Progenitor cell of endocrine pancreas (in vitro differentiated cells): ENCODE data around the gene ADIPOQ. TPM values are rescaled to one million over a fixed set of nuclear protein-coding genes. Genes with fewer than 3 reads are reported as not detected.

Experiments used
- DNase-seq: peaks from one replicate; pipeline ENCODE4 v3.0.0; 2021; ENCODE audit warnings: low spot score; ENCODE audit not compliant: unreplicated experiment
- H3K27ac Mint-ChIP-seq: 2 replicates; pipeline ENCODE4 v1.8.0; 2021; ENCODE audit warnings: mild to moderate bottlenecking, moderate library complexity, mixed read lengths
- H3K27me3 Mint-ChIP-seq: 2 replicates; pipeline ENCODE4 v1.8.0; 2021; ENCODE audit warnings: mixed read lengths
- H3K36me3 Mint-ChIP-seq: 2 replicates; pipeline ENCODE4 v1.8.0; 2022; ENCODE audit warnings: mixed read lengths; ENCODE audit not compliant: insufficient read depth
- H3K4me1 Mint-ChIP-seq: 2 replicates; pipeline ENCODE4 v1.8.0; 2021; ENCODE audit warnings: low read depth, mixed read lengths
- H3K4me3 Mint-ChIP-seq: 2 replicates; pipeline ENCODE4 v1.8.0; 2021; ENCODE audit warnings: low read depth, mild to moderate bottlenecking, moderate library complexity, mixed read lengths
- H3K9me3 Mint-ChIP-seq: 2 replicates; pipeline ENCODE4 v1.8.0; 2021; ENCODE audit warnings: low read depth, mixed read lengths
- total RNA-seq: library from RNA; stranded (reverse); gene quantifications from 2 replicates; pipeline ENCODE4 v1.2.1, GENCODE V29; 2021
- TF ChIP-seq, protein P1 (sequence below): fragments of 200-600 bp; sonication (generic); IDR thresholded peaks from one replicate; pipeline ENCODE4 v1.5.0; 2021; ENCODE audit warnings: antibody characterized with exemption, mild to moderate bottlenecking; ENCODE audit not compliant: unreplicated experiment

Gene ADIPOQ
- total RNA-seq, 1 donor from 2014 or later = not detected

DNA sequence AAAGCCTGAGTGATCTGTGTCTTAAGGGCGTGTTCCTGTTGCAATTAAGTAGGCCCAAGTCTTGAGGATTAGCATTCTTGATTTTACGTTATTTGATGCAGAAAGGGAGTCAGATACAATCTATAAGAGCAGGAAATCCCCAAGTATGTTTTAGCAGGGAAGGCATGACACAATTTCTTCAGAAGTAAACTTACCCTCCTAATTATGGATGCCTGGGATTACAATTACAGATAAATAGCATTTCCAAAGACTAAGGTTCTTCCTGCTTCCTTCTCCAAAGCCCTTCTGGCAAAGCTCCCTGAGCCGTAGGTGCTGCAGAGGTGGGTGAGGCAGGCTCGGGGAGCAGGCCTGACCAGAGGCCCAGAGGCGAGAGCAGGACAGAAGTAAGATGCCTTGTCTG, 52.9 kb downstream of the ADIPOQ start:
- TF ChIP-seq, protein P1, sequence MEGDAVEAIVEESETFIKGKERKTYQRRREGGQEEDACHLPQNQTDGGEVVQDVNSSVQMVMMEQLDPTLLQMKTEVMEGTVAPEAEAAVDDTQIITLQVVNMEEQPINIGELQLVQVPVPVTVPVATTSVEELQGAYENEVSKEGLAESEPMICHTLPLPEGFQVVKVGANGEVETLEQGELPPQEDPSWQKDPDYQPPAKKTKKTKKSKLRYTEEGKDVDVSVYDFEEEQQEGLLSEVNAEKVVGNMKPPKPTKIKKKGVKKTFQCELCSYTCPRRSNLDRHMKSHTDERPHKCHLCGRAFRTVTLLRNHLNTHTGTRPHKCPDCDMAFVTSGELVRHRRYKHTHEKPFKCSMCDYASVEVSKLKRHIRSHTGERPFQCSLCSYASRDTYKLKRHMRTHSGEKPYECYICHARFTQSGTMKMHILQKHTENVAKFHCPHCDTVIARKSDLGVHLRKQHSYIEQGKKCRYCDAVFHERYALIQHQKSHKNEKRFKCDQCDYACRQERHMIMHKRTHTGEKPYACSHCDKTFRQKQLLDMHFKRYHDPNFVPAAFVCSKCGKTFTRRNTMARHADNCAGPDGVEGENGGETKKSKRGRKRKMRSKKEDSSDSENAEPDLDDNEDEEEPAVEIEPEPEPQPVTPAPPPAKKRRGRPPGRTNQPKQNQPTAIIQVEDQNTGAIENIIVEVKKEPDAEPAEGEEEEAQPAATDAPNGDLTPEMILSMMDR = no peak
- H3K4me1 Mint-ChIP-seq = peaks cover 26% of the 10 kb centered on the region
- no peak overlapping the region for H3K27ac Mint-ChIP-seq
- H3K36me3 Mint-ChIP-seq = peaks cover 1% of the 10 kb centered on the region
- no peaks in the 10 kb centered on the region for H3K9me3 Mint-ChIP-seq
- H3K4me3 Mint-ChIP-seq = no peak overlapping the region
- H3K27me3 Mint-ChIP-seq = no peaks in the 10 kb centered on the region
- no peak for DNase-seq

DNA sequence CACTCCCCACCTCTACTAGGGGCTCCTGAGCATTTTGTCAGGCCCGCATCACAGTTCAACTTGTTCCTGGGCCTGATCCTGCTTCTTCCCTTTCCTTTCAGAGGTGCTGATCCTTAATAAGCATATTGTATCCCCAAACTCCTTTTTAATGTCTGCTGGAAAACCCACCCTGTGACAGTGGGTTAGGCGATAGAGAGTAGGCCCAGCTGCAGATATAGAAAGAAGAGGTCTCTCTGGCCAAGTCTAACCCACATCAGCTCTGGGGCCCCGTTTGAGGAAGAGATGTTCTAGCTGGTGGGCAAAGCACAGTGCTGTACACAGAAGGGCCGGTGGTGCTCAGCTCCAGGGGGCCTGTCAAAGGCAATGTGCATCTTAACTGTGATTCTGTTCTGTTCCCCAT, 53.5 kb downstream of the ADIPOQ start:
- no peaks in the 10 kb centered on the region for H3K27me3 Mint-ChIP-seq
- H3K9me3 Mint-ChIP-seq = no peaks in the 10 kb centered on the region
- no peak for DNase-seq
- no peak overlapping the region for H3K4me3 Mint-ChIP-seq
- H3K27ac Mint-ChIP-seq = no peak overlapping the region
- H3K4me1 Mint-ChIP-seq = peaks cover 26% of the 10 kb centered on the region
- H3K36me3 Mint-ChIP-seq = peaks cover 1% of the 10 kb centered on the region
- TF ChIP-seq, protein P1 = no peak

DNA sequence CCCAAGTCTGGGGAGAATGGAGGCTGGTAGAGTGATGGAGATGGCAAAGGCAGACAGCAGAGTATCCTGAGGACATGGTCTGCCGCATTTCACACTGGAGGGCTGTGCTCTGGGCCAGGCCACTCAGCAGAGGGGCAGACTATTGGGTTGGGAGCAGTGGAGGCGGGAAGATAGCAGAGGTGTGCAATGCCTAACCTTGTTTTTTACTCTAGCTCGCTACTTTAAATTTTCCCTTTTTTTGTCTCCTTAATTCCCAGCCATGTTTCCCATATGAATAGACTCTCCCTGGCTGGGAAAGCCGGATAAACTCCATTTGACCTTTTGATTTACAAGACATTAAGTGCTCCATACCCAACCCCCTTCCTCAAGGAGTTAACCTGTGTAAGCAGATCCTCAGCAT, 54.4 kb downstream of the ADIPOQ start:
- H3K27ac Mint-ChIP-seq = peak overlapping the region; percentile 67
- TF ChIP-seq, protein P1 = no peak
- no peaks in the 10 kb centered on the region for H3K27me3 Mint-ChIP-seq
- peaks cover 1% of the 10 kb centered on the region for H3K36me3 Mint-ChIP-seq
- H3K9me3 Mint-ChIP-seq = no peaks in the 10 kb centered on the region
- H3K4me1 Mint-ChIP-seq = peaks cover 26% of the 10 kb centered on the region
- no peak overlapping the region for H3K4me3 Mint-ChIP-seq
- no peak for DNase-seq

DNA sequence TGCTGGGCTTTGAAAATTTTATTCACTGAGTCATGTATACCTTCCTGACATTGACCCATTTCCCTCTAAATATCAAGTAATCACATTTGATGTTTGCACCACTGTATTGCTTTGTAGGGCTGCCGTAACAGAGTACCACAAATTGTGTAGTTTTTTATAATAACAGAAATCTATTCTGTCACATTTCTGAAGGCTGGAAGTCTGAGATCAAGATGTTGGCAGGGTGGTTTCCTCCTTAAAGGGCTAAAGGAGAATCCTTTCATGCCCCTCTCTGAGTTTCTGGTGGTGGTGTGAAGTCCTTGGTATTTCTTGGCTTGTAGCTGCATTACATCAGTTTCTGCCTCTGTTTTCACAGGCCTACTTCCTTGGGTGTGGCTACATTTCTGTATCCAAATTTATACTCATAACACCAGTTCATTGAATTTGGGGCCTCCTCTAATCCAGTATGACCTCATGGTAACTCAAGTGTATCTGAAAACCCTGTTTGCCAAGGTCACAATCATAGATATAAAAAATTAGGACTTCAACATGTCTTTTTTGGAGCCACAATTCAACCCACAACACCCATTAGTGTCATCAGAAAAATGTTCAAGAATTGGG, 58.7 kb downstream of the ADIPOQ start:
- H3K27me3 Mint-ChIP-seq = no peaks in the 10 kb centered on the region
- DNase-seq = no peak
- H3K27ac Mint-ChIP-seq = no peak overlapping the region
- TF ChIP-seq, protein P1 = no peak
- peaks cover 17% of the 10 kb centered on the region for H3K4me1 Mint-ChIP-seq
- peaks cover 20% of the 10 kb centered on the region for H3K9me3 Mint-ChIP-seq
- H3K4me3 Mint-ChIP-seq = no peak overlapping the region
- H3K36me3 Mint-ChIP-seq = peaks cover 3% of the 10 kb centered on the region

DNA sequence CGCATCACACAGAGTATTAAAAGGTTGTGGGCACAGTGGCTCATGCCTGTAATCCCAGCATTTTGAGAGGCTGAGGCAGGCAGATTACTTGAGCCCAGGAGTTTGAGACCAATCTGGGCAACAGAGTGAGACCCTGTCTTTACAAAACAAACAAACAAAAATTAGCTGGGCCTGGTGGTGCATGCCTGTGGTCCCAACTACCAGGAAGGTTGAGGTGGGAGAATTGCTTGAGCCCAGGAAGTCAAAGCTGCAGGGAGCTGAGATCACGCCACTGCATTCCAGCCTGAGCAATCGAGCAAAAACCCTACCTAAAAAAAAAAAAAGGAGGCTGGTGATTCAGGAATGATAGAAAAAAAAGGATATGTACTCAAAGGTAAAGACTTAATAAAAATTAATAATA, 59.6 kb downstream of the ADIPOQ start:
- Mint-ChIP-seq H3K27me3 (no peaks in the 10 kb centered on the region), H3K4me3 (no peak overlapping the region), H3K36me3 (peaks cover 1% of the 10 kb centered on the region), H3K4me1 (peaks cover 9% of the 10 kb centered on the region), H3K9me3 (peaks cover 28% of the 10 kb centered on the region), H3K27ac (no peak overlapping the region)
- DNase-seq = no peak
- TF ChIP-seq, protein P1 = no peak
